Sigmoid colon (tissue), 4 donors: Measurements from ENCODE around the gene BMPER.

Source experiments
- EP300 ChIP-seq, 4 donors: sonication (generic); formaldehyde crosslinking; IDR thresholded peaks; one replicate each; pipeline ENCODE4 v1.6.1; 2017; ENCODE audit warnings: antibody characterized with exemption in 4 of 4
- POLR2A ChIP-seq, 2 donors: fragments of 450-650 bp; IDR thresholded peaks; one replicate each; pipeline ENCODE4 v1.6.1; 2016; ENCODE audit warnings: antibody characterized with exemption in 2 of 2, mild to moderate bottlenecking in 2 of 2, moderate library complexity in 2 of 2
- POLR2AphosphoS5 ChIP-seq, 4 donors: sonication (generic); formaldehyde crosslinking; IDR thresholded peaks; one replicate each; pipeline ENCODE4 v1.6.1; 2017; ENCODE audit warnings: antibody characterized with exemption in 4 of 4
- TF ChIP-seq, protein P1 (sequence below), 4 experiments: fragments of 450-650 bp in 3 of 4; fragments of 200-600 bp in 1 of 4; IDR thresholded peaks; one replicate each; pipeline ENCODE4 v1.5.1; 2016 to 2019; ENCODE audit warnings: antibody characterized with exemption in 4 of 4, mild to moderate bottlenecking in 3 of 4, moderate library complexity in 2 of 4

DNA sequence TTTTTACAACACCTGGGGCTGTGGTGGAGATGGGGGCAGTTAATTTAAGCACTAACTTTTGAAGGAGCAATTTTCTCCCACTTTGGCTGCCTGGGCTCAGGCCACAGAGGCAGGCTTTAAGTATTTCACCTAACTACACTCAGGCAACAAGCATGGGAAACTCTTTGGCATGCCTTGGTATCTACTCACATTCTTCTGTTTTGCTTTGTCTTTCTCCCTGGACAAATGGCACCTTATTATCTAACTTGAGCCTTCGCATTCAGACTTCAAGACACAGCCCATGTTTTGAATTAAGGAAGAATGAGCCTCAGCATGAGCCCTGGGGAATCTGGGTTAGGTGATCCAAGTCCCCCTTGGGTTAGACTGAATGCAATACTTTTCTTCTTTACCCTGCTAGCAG, 31.8 kb upstream of the BMPER start:
- TF ChIP-seq, protein P1, sequence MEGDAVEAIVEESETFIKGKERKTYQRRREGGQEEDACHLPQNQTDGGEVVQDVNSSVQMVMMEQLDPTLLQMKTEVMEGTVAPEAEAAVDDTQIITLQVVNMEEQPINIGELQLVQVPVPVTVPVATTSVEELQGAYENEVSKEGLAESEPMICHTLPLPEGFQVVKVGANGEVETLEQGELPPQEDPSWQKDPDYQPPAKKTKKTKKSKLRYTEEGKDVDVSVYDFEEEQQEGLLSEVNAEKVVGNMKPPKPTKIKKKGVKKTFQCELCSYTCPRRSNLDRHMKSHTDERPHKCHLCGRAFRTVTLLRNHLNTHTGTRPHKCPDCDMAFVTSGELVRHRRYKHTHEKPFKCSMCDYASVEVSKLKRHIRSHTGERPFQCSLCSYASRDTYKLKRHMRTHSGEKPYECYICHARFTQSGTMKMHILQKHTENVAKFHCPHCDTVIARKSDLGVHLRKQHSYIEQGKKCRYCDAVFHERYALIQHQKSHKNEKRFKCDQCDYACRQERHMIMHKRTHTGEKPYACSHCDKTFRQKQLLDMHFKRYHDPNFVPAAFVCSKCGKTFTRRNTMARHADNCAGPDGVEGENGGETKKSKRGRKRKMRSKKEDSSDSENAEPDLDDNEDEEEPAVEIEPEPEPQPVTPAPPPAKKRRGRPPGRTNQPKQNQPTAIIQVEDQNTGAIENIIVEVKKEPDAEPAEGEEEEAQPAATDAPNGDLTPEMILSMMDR (IDR thresholded peaks at IDR 0.05), result no peak
- TF ChIP-seq POLR2AphosphoS5 (IDR thresholded peaks at IDR 0.05) (no peak), POLR2A (IDR thresholded peaks at IDR 0.05) (no peak), EP300 (IDR thresholded peaks at IDR 0.05) (no peak)
